Esophagus muscularis mucosa (tissue), 4 donors: ENCODE results near the gene TMEM135. TPM values are rescaled to one million over a fixed set of nuclear protein-coding genes. Genes with fewer than 3 reads are reported as not detected.
"Not testable (repeated sequence)": the region's sequence is repeated elsewhere in the genome, so short reads cannot be mapped to it uniquely, and the experiment has no call there.

Experiments
- DNase-seq: peaks from one replicate; pipeline ENCODE4 v3.0.0-alpha.2; 2017; ENCODE audit errors: extremely low spot score
- H3K27ac ChIP-seq, 4 donors: fragments of 200-600 bp; sonication (generic); replicated peaks in 1 of 4; 1 replicate in 3 of 4; 2 replicates in 1 of 4; pipeline ENCODE4 v1.5.1; 2016 to 2019; ENCODE audit warnings: mild to moderate bottlenecking in 1 of 4
- H3K27me3 ChIP-seq, 4 donors: fragments of 200-600 bp; sonication (generic); one replicate each; pipeline versions ENCODE4 v1.5.1 to v1.6.0; 2016 to 2019
- H3K36me3 ChIP-seq, 4 donors: fragments of 200-600 bp; sonication (generic); one replicate each; pipeline ENCODE4 v1.5.1; 2016 to 2019
- H3K4me1 ChIP-seq, 4 donors: fragments of 200-600 bp; sonication (generic); one replicate each; pipeline ENCODE4 v1.5.1; 2016 to 2019
- H3K4me3 ChIP-seq, 4 donors: fragments of 200-600 bp; sonication (generic); 1 replicate in 2 of 4; 2 replicates in 2 of 4; pipeline ENCODE4 v1.5.1; 2016 to 2019; ENCODE audit warnings: mild to moderate bottlenecking in 4 of 4, moderate library complexity in 1 of 4
- H3K9me3 ChIP-seq, 4 donors: fragments of 200-600 bp; sonication (generic); 1 replicate in 3 of 4; 2 replicates in 1 of 4; pipeline ENCODE4 v1.5.1; 2016 to 2019
- CTCF ChIP-seq, 3 experiments: fragments of 200-600 bp in 2 of 3; fragments of 450-650 bp in 1 of 3; sonication (generic) in 2 of 3; IDR thresholded peaks; one replicate each; pipeline ENCODE4 v1.5.1; 2017 to 2019; ENCODE audit warnings: antibody characterized with exemption in 3 of 3, mild to moderate bottlenecking in 2 of 3, moderate library complexity in 1 of 3
- EP300 ChIP-seq: sonication (generic); formaldehyde crosslinking; IDR thresholded peaks from one replicate; pipeline ENCODE4 v1.6.1; 2017; ENCODE audit warnings: antibody characterized with exemption
- POLR2A ChIP-seq: fragments of 450-650 bp; IDR thresholded peaks from one replicate; pipeline ENCODE4 v1.6.1; 2017; ENCODE audit warnings: antibody characterized with exemption, moderate library complexity, mild to moderate bottlenecking, low read depth
- POLR2AphosphoS5 ChIP-seq, 2 donors: sonication (generic); formaldehyde crosslinking; IDR thresholded peaks; one replicate each; pipeline ENCODE4 v1.6.1; 2017; ENCODE audit warnings: antibody characterized with exemption in 2 of 2
- WGBS: methylation state at CpG from one replicate; pipeline ENCODE4 v1.1.5; 2018; 5-methylcytosine and 5-hydroxymethylcytosine counted together
- intact Hi-C: fragments of 100-400 bp; cut with DNase I; formaldehyde crosslinking; loops from one replicate; pipeline ENCODE4 v1.15.1; 2023
- total RNA-seq, 4 donors: library from RNA; depleted of rRNA; stranded (reverse); fragments of >200 nt; gene quantifications; one replicate each; pipeline versions ENCODE4 v1.1.0 to v1.2.1, GENCODE V29; 2016

Gene TMEM135
- total RNA-seq, 4 donors from 2014 or later: 11.6 to 19.5 (median 14.9) TPM

GRCh38 chr11:87275176-87275575 is 237.4 kb downstream of the TMEM135 start:
- Histone ChIP-seq H3K27me3 (no peaks in the 10 kb centered on the region), H3K4me3 (no peak overlapping the region), H3K36me3 (no peaks in the 10 kb centered on the region), H3K27ac (no peak overlapping the region), H3K9me3 (no peaks in the 10 kb centered on the region), H3K4me1 (peaks cover 0 to 6% (median under 1%) of the 10 kb centered on the region in 4 donors)
- intact Hi-C loops: no loop called here
- no peak for DNase-seq
- TF ChIP-seq EP300: no peak
- 74% methylated on average over 1 of the region's 1 CpG for WGBS

- DNase-seq: no peak
- Histone ChIP-seq H3K27ac (no peak overlapping the region), H3K4me3 (no peak overlapping the region), H3K36me3 (no peaks in the 10 kb centered on the region), H3K9me3 (no peaks in the 10 kb centered on the region), H3K4me1 (peaks cover 0 to 24% (median 11%) of the 10 kb centered on the region in 4 donors), H3K27me3 (no peaks in the 10 kb centered on the region)
- TF ChIP-seq POLR2A: no peak
- TF ChIP-seq POLR2AphosphoS5 (IDR thresholded peaks at IDR 0.05): no peak
- no peak for TF ChIP-seq CTCF (IDR thresholded peaks at IDR 0.05)
- no peak for TF ChIP-seq EP300
- intact Hi-C loops: no loop called here
- WGBS: 60% methylated on average over 2 of the region's 2 CpGs
These were observed 242.4 kb downstream of the TMEM135 start for GRCh38 chr11:87280143-87280542.

- Histone ChIP-seq H3K9me3 (no peaks in the 10 kb centered on the region), H3K27me3 (no peaks in the 10 kb centered on the region), H3K4me1 (peaks cover 0 to 24% (median 11%) of the 10 kb centered on the region in 4 donors), H3K27ac (no peak overlapping the region), H3K4me3 (no peak overlapping the region), H3K36me3 (no peaks in the 10 kb centered on the region)
- intact Hi-C loops: no loop called here
- DNase-seq: no peak
- no peak for TF ChIP-seq EP300
- TF ChIP-seq POLR2A: no peak
- TF ChIP-seq CTCF (IDR thresholded peaks at IDR 0.05): peak; percentile 23 to 42 (median 33)
- TF ChIP-seq POLR2AphosphoS5 (IDR thresholded peaks at IDR 0.05): no peak
- WGBS: 49% methylated on average over 3 of the region's 3 CpGs
These were observed 243.8 kb downstream of the TMEM135 start for GRCh38 chr11:87281496-87281895.

- H3K27ac ChIP-seq: no peak overlapping the region
- peaks cover 0 to 24% (median 11%) of the 10 kb centered on the region in 4 donors for H3K4me1 ChIP-seq
- no peak overlapping the region for H3K4me3 ChIP-seq
- 42% methylated on average over 2 of the region's 2 CpGs for WGBS
- no peak for DNase-seq
- H3K9me3 ChIP-seq: no peaks in the 10 kb centered on the region
- TF ChIP-seq CTCF (IDR thresholded peaks at IDR 0.05) (no peak), EP300 (no peak), POLR2AphosphoS5 (IDR thresholded peaks at IDR 0.05) (no peak), POLR2A (no peak)
- intact Hi-C loops: no loop called here
- no peaks in the 10 kb centered on the region for H3K27me3 ChIP-seq
- no peaks in the 10 kb centered on the region for H3K36me3 ChIP-seq
These were observed 246.6 kb downstream of the TMEM135 start for GRCh38 chr11:87284306-87284705.

GRCh38 chr11:87285674-87286073 is 247.9 kb downstream of the TMEM135 start:
- H3K4me3 ChIP-seq, intact Hi-C loops, H3K9me3 ChIP-seq, DNase-seq, H3K36me3 ChIP-seq, H3K27ac ChIP-seq, H3K27me3 ChIP-seq: not testable (repeated sequence)
- peaks cover 0 to 13% (median 8%) of the 10 kb centered on the region in 4 donors for H3K4me1 ChIP-seq
- 93% methylated on average over 7 of the region's 7 CpGs for WGBS

- Histone ChIP-seq H3K36me3 (no peaks in the 10 kb centered on the region), H3K27me3 (no peaks in the 10 kb centered on the region), H3K4me3 (no peak overlapping the region), H3K9me3 (no peaks in the 10 kb centered on the region), H3K4me1 (peaks cover 0 to 6% (median 6%) of the 10 kb centered on the region in 4 donors), H3K27ac (no peak overlapping the region)
- no peak for DNase-seq
- intact Hi-C loops: no loop called here
- WGBS: over 99% methylated on average over 17 of the region's 17 CpGs
- TF ChIP-seq POLR2A (no peak), CTCF (IDR thresholded peaks at IDR 0.05) (no peak), POLR2AphosphoS5 (IDR thresholded peaks at IDR 0.05) (no peak)
These were observed 248.6 kb downstream of the TMEM135 start for GRCh38 chr11:87286338-87286737.
